Loucy (cell line): ENCODE measurements around the gene POMT1.

Experiments
- H2AFZ ChIP-seq: fragments of 200-600 bp; sonication (generic); 2 replicates; pipeline ENCODE4 v1.6.0; 2016; ENCODE audit warnings: antibody characterized with exemption, mild to moderate bottlenecking, low read length, moderate library complexity
- H3F3A ChIP-seq: fragments of 200-600 bp; 2 replicates; pipeline ENCODE4 v1.6.0; 2016; ENCODE audit warnings: antibody characterized with exemption, low read depth, mild to moderate bottlenecking
- H3K27me3 ChIP-seq: fragments of 200-600 bp; sonication (generic); 2 replicates; pipeline ENCODE4 v1.6.1; 2014; ENCODE audit warnings: low read length, mild to moderate bottlenecking; ENCODE audit not compliant: insufficient read depth, poor library complexity, severe bottlenecking
- H3K36me3 ChIP-seq: fragments of 200-600 bp; sonication (generic); 2 replicates; pipeline ENCODE4 v1.6.1; 2016; ENCODE audit warnings: low read length; ENCODE audit not compliant: insufficient read depth
- H3K4me1 ChIP-seq: fragments of 200-600 bp; sonication (generic); 2 replicates; pipeline ENCODE4 v1.5.1; 2014; ENCODE audit warnings: low read length, mild to moderate bottlenecking; ENCODE audit not compliant: insufficient read depth, poor library complexity, severe bottlenecking
- H3K4me2 ChIP-seq: fragments of 200-600 bp; sonication (generic); 2 replicates; pipeline ENCODE4 v1.6.0; 2014; ENCODE audit warnings: antibody characterized with exemption, low read length, low read depth, mild to moderate bottlenecking; ENCODE audit not compliant: poor library complexity, severe bottlenecking
- H3K4me3 ChIP-seq: fragments of 200-600 bp; sonication (generic); 2 replicates; pipeline ENCODE4 v1.5.1; 2014; ENCODE audit warnings: low read length, mild to moderate bottlenecking, mixed read lengths; ENCODE audit not compliant: poor library complexity, severe bottlenecking
- H3K79me2 ChIP-seq: fragments of 200-600 bp; sonication (generic); 2 replicates; pipeline ENCODE4 v1.6.1; 2014; ENCODE audit warnings: low read length; ENCODE audit not compliant: insufficient read depth
- H3K9ac ChIP-seq: fragments of 200-600 bp; sonication (generic); 2 replicates; pipeline ENCODE4 v1.6.0; 2014; ENCODE audit warnings: mild to moderate bottlenecking, low read depth, low read length, moderate library complexity; ENCODE audit not compliant: poor library complexity, severe bottlenecking
- H3K9me2 ChIP-seq: fragments of 200-600 bp; sonication (generic); replicated peaks from 2 replicates; pipeline ENCODE4 v1.6.1; 2016; ENCODE audit warnings: low read depth, low read length, mixed read lengths
- H3K9me3 ChIP-seq: fragments of 200-600 bp; sonication (generic); 2 replicates; pipeline ENCODE4 v1.6.1; 2014; ENCODE audit warnings: mild to moderate bottlenecking, antibody characterized with exemption, low read length, low read depth; ENCODE audit not compliant: insufficient read depth
- H4K20me1 ChIP-seq: fragments of 200-600 bp; sonication (generic); 2 replicates; pipeline ENCODE4 v1.6.0; 2014; ENCODE audit warnings: antibody characterized with exemption, low read length, mild to moderate bottlenecking; ENCODE audit not compliant: insufficient read depth, poor library complexity, severe bottlenecking
- CTCF ChIP-seq: fragments of 200-600 bp; sonication (generic); conservative IDR thresholded peaks from 2 replicates; pipeline ENCODE4 v1.5.1; 2014; ENCODE audit warnings: mild to moderate bottlenecking, antibody characterized with exemption, low read length
- EZH2phosphoT487 ChIP-seq: fragments of 200-600 bp; IDR thresholded peaks from 2 replicates; pipeline ENCODE4 v1.6.1; 2018; ENCODE audit warnings: antibody characterized with exemption, mild to moderate bottlenecking, moderate library complexity, borderline replicate concordance

POMT1 gene

DNA sequence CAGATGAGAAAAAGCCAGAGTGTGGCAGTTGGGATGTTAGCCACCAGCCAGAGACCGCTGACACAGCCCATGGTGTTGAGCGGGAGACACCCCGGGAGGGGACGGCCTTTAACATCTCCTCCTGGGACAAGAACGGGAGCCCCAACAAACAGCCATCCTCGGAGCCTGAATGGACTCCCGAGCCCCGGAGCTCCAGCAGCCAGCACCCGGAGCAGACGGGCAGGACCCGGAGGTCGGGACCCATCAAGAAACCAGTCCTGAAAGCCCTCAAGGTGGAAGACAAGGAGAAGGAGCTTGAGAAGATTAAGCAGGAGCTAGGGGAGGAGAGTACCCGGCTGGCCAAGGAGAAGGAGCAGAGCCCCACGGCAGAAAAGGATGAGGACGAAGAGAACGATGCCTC is 28.0 kb upstream of the POMT1 start:
- Histone ChIP-seq H3K9ac (no peak overlapping the region), H4K20me1 (peaks cover 45% of the 10 kb centered on the region), H3K36me3 (peaks cover 97% of the 10 kb centered on the region), H3K79me2 (peaks cover 4% of the 10 kb centered on the region; the same call in 1 of the 2 replicates), H3K9me2 (no peaks in the 10 kb centered on the region), H2AFZ (no peak overlapping the region), H3K27me3 (no peaks in the 10 kb centered on the region), H3K4me1 (no peaks in the 10 kb centered on the region), H3K4me2 (no peak overlapping the region), H3K4me3 (no peak overlapping the region), H3K9me3 (no peaks in the 10 kb centered on the region), H3F3A (no peaks in the 10 kb centered on the region)
- TF ChIP-seq CTCF (no peak), EZH2phosphoT487 (no peak)

GRCh38 chr9:131475111-131475955 is 27.4 kb upstream of the POMT1 start:
- H2AFZ ChIP-seq, result no peak overlapping the region
- peaks cover 2% of the 10 kb centered on the region; the same call in 1 of the 2 replicates for H3K79me2 ChIP-seq
- no peak overlapping the region for H3K9ac ChIP-seq
- H3K4me2 ChIP-seq, result no peak overlapping the region
- H3K27me3 ChIP-seq, result no peaks in the 10 kb centered on the region
- H3K36me3 ChIP-seq, result peaks cover 96% of the 10 kb centered on the region
- no peak overlapping the region for H3K4me3 ChIP-seq
- TF ChIP-seq EZH2phosphoT487 (no peak), CTCF (no peak)
- H3K9me3 ChIP-seq, result no peaks in the 10 kb centered on the region
- no peaks in the 10 kb centered on the region for H3K4me1 ChIP-seq
- H4K20me1 ChIP-seq, result peaks cover 46% of the 10 kb centered on the region
- H3K9me2 ChIP-seq, result no peaks in the 10 kb centered on the region
- H3F3A ChIP-seq, result no peaks in the 10 kb centered on the region

GRCh38 chr9:131475956-131476776 is 26.6 kb upstream of the POMT1 start:
- no peaks in the 10 kb centered on the region for H3F3A ChIP-seq
- H3K4me3 ChIP-seq, result no peak overlapping the region
- no peaks in the 10 kb centered on the region for H3K27me3 ChIP-seq
- no peak overlapping the region for H3K4me2 ChIP-seq
- H3K4me1 ChIP-seq, result no peaks in the 10 kb centered on the region
- H3K36me3 ChIP-seq, result peaks cover 93% of the 10 kb centered on the region
- no peaks in the 10 kb centered on the region for H3K79me2 ChIP-seq
- no peak overlapping the region for H3K9ac ChIP-seq
- H2AFZ ChIP-seq, result no peak overlapping the region
- H4K20me1 ChIP-seq, result peaks cover 45% of the 10 kb centered on the region
- no peaks in the 10 kb centered on the region for H3K9me2 ChIP-seq
- TF ChIP-seq CTCF, result peak; percentile 34
- TF ChIP-seq EZH2phosphoT487, result no peak
- H3K9me3 ChIP-seq, result no peaks in the 10 kb centered on the region
